GM23338 (cell line): ENCODE results near the gene ARHGEF38. TPM values are rescaled to one million over a fixed set of nuclear protein-coding genes. Genes with fewer than 3 reads are reported as not detected.

Experiments used
- ATAC-seq: fragments of 200-7000 bp; cut with Tn5 transposase; 3 replicates; pipeline ENCODE4 v1.9.1; 2020
- DNase-seq: peaks from one replicate; pipeline ENCODE4 v3.0.0-alpha.2; 2015; ENCODE audit warnings: low spot score
- H2AFZ ChIP-seq: fragments of 200-600 bp; sonication (generic); 2 replicates; pipeline ENCODE4 v1.8.0; 2016; ENCODE audit warnings: antibody characterized with exemption, mild to moderate bottlenecking, moderate library complexity
- H3F3A ChIP-seq: fragments of 200-600 bp; sonication (generic); replicated peaks from 2 replicates; pipeline ENCODE4 v1.8.0; 2017; ENCODE audit warnings: antibody characterized with exemption, mixed run types, low read depth
- H3K27ac ChIP-seq: fragments of 200-600 bp; sonication (generic); 2 replicates; pipeline ENCODE4 v1.6.1; 2016; ENCODE audit warnings: low read depth
- H3K27me3 ChIP-seq: fragments of 200-600 bp; sonication (generic); 2 replicates; pipeline ENCODE4 v1.8.0; 2016; ENCODE audit warnings: mild to moderate bottlenecking, mixed run types, moderate library complexity; ENCODE audit not compliant: insufficient read depth
- H3K36me3 ChIP-seq: fragments of 200-600 bp; sonication (generic); 2 replicates; pipeline ENCODE4 v1.8.0; 2016; ENCODE audit warnings: mild to moderate bottlenecking; ENCODE audit not compliant: insufficient read depth
- H3K4me1 ChIP-seq: fragments of 200-600 bp; sonication (generic); 2 replicates; pipeline ENCODE4 v1.8.0; 2016; ENCODE audit warnings: mild to moderate bottlenecking, moderate library complexity; ENCODE audit not compliant: insufficient read depth
- H3K4me2 ChIP-seq: fragments of 200-600 bp; sonication (generic); 2 replicates; pipeline ENCODE4 v1.7.1; 2017; ENCODE audit warnings: mixed run types
- H3K4me3 ChIP-seq: fragments of 200-600 bp; sonication (generic); 2 replicates; pipeline ENCODE4 v1.6.1; 2016; ENCODE audit warnings: mixed run types
- H3K79me2 ChIP-seq: fragments of 200-600 bp; sonication (generic); replicated peaks from 2 replicates; pipeline ENCODE4 v1.8.0; 2017; ENCODE audit warnings: mild to moderate bottlenecking; ENCODE audit not compliant: insufficient read depth
- H3K9me2 ChIP-seq: fragments of 200-600 bp; sonication (generic); 2 replicates; pipeline ENCODE4 v1.8.0; 2017; ENCODE audit not compliant: insufficient read depth
- H4K20me1 ChIP-seq: fragments of 200-600 bp; sonication (generic); replicated peaks from 2 replicates; pipeline ENCODE4 v1.8.0; 2017; ENCODE audit warnings: mild to moderate bottlenecking; ENCODE audit not compliant: insufficient read depth
- H3K27ac Mint-ChIP-seq: 2 replicates; pipeline ENCODE4 v1.8.0; 2020; ENCODE audit warnings: inconsistent platforms, mild to moderate bottlenecking, moderate library complexity, mixed read lengths
- H3K27me3 Mint-ChIP-seq: 3 replicates; pipeline ENCODE4 v1.8.0; 2022; ENCODE audit warnings: low read depth, mild to moderate bottlenecking, moderate library complexity, mixed read lengths, inconsistent platforms; ENCODE audit not compliant: insufficient read depth, poor library complexity
- H3K36me3 Mint-ChIP-seq: 3 replicates; pipeline ENCODE4 v1.8.0; 2021; ENCODE audit warnings: low read depth, mild to moderate bottlenecking, inconsistent platforms, moderate library complexity, mixed read lengths
- H3K4me1 Mint-ChIP-seq: 3 replicates; pipeline ENCODE4 v1.8.0; 2020; ENCODE audit warnings: mild to moderate bottlenecking, inconsistent platforms, mixed read lengths
- H3K4me3 Mint-ChIP-seq: 3 replicates; pipeline ENCODE4 v1.8.0; 2021; ENCODE audit warnings: moderate library complexity, mild to moderate bottlenecking, inconsistent platforms, mixed read lengths
- H3K9me3 Mint-ChIP-seq: 3 replicates; pipeline ENCODE4 v1.8.0; 2020; ENCODE audit warnings: moderate library complexity, mild to moderate bottlenecking, inconsistent platforms, mixed read lengths
- CREB1 ChIP-seq: fragments of 250-450 bp; sonication (Bioruptor Pico); IDR thresholded peaks from 2 replicates; pipeline ENCODE4 v1.5.0; 2020; ENCODE audit warnings: low read depth, mild to moderate bottlenecking, moderate library complexity
- EZH2 ChIP-seq: fragments of 200-600 bp; sonication (generic); IDR thresholded peaks from one replicate; pipeline ENCODE4 v1.8.0; 2017; ENCODE audit warnings: antibody characterized with exemption, mild to moderate bottlenecking, low read depth; ENCODE audit not compliant: unreplicated experiment
- EZH2phosphoT487 ChIP-seq: fragments of 200-600 bp; sonication (generic); IDR thresholded peaks from one replicate; pipeline ENCODE4 v1.8.1; 2018; ENCODE audit warnings: antibody characterized with exemption; ENCODE audit not compliant: unreplicated experiment
- NANOG ChIP-seq: IDR thresholded peaks from 2 replicates; pipeline ENCODE4 v1.6.1; 2016; ENCODE audit warnings: antibody characterized with exemption, borderline replicate concordance
- POLR2AphosphoS5 ChIP-seq: IDR thresholded peaks from 2 replicates; pipeline ENCODE4 v1.6.1; 2016; ENCODE audit warnings: antibody characterized with exemption, low read depth
- STAT1 ChIP-seq: IDR thresholded peaks from one replicate; pipeline ENCODE4 v1.6.1; 2016; ENCODE audit warnings: antibody characterized with exemption; ENCODE audit not compliant: unreplicated experiment
- ZNF114 ChIP-seq: fragments of 250-450 bp; sonication (Bioruptor Pico); IDR thresholded peaks from 2 replicates; pipeline ENCODE4 v1.5.0; 2020; ENCODE audit warnings: mild to moderate bottlenecking, moderate library complexity
- ZNF331 ChIP-seq: fragments of 250-450 bp; sonication (Bioruptor Pico); IDR thresholded peaks from 2 replicates; pipeline ENCODE4 v1.5.0; 2020; ENCODE audit warnings: low read depth, mild to moderate bottlenecking, moderate library complexity
- ZNF462 ChIP-seq: fragments of 250-450 bp; sonication (Bioruptor Pico); IDR thresholded peaks from 2 replicates; pipeline ENCODE4 v1.5.0; 2020; ENCODE audit warnings: mild to moderate bottlenecking, moderate library complexity
- polyA plus RNA-seq: library from polyadenylated mRNA; unstranded; fragments of >200 nt; fragmentation: Nextera tagmentation; extraction: Ambion mirVana; gene quantifications from 2 replicates; pipeline ENCODE4 v1.2.1, GENCODE V29; 2016
- total RNA-seq: library from RNA; depleted of rRNA; stranded (reverse); fragments of >200 nt; shearing (Covaris generic); gene quantifications from 2 replicates; pipeline ENCODE4 v1.2.3, GENCODE V29; 2014
- TF ChIP-seq, protein P1 (sequence below), 2 experiments: fragments of 200-600 bp in 1 of 2; sonication (generic) in 1 of 2; conservative IDR thresholded peaks; 2 replicates each; pipeline versions ENCODE4 v1.5.1 to v1.6.1; 2016 to 2017; ENCODE audit warnings: antibody characterized with exemption in 2 of 2, low read depth in 2 of 2, mild to moderate bottlenecking in 2 of 2, moderate library complexity in 1 of 2

The ARHGEF38 gene
- total and polyA plus RNA-seq, 2 experiments from 2014 or later, result 0.58 TPM; not detected in 1

DNA sequence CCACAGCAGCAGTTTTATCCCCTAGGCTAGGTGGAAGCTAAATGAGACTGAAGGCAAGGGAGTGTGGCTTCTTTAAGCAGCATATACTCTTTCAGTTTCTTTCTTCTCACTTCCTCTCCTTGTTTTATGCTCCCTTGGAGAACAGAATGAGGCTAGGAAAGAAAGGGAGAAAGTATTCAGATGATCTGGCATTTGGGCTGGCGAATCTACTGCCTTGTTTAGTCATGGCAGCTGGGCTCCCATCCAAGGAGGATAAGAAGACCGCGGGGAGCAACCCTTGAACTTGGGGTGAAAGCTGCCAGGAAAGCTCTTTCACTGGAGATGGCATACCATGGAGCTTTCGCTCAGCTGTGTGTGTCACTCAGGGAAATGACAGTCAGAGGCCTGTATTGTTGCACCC, 72.1 kb downstream of the ARHGEF38 start (continued):
- TF ChIP-seq POLR2AphosphoS5, result no peak
- no peak for TF ChIP-seq NANOG

GRCh38 chr4:105625214-105625613, 72.8 kb downstream of the ARHGEF38 start:
- no peaks in the 10 kb centered on the region for H3K4me1 Mint-ChIP-seq
- no peak overlapping the region for H3K4me3 Mint-ChIP-seq
- no peaks in the 10 kb centered on the region for H3K4me1 ChIP-seq
- TF ChIP-seq EZH2, result no peak
- no peak for TF ChIP-seq CREB1 (CRISPR knock-in tag)
- TF ChIP-seq STAT1, result no peak
- TF ChIP-seq NANOG, result no peak
- TF ChIP-seq POLR2AphosphoS5, result no peak
- no peak for TF ChIP-seq ZNF462
- no peak for TF ChIP-seq EZH2phosphoT487
- no peak for TF ChIP-seq ZNF114 (CRISPR knock-in tag)
- TF ChIP-seq, protein P1, sequence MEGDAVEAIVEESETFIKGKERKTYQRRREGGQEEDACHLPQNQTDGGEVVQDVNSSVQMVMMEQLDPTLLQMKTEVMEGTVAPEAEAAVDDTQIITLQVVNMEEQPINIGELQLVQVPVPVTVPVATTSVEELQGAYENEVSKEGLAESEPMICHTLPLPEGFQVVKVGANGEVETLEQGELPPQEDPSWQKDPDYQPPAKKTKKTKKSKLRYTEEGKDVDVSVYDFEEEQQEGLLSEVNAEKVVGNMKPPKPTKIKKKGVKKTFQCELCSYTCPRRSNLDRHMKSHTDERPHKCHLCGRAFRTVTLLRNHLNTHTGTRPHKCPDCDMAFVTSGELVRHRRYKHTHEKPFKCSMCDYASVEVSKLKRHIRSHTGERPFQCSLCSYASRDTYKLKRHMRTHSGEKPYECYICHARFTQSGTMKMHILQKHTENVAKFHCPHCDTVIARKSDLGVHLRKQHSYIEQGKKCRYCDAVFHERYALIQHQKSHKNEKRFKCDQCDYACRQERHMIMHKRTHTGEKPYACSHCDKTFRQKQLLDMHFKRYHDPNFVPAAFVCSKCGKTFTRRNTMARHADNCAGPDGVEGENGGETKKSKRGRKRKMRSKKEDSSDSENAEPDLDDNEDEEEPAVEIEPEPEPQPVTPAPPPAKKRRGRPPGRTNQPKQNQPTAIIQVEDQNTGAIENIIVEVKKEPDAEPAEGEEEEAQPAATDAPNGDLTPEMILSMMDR (conservative IDR thresholded peaks at IDR 0.05; ENCODE audit: low read depth in 2 of 2), result no peak
- TF ChIP-seq ZNF331 (CRISPR knock-in tag), result no peak
- ATAC-seq (no peak), DNase-seq (no peak)
- H3K27ac ChIP-seq, result no peak overlapping the region
- H3F3A ChIP-seq, result no peaks in the 10 kb centered on the region
- no peaks in the 10 kb centered on the region for H3K36me3 ChIP-seq
- no peak overlapping the region for H3K27ac Mint-ChIP-seq
- H3K9me3 Mint-ChIP-seq, result no peaks in the 10 kb centered on the region
- no peaks in the 10 kb centered on the region for H4K20me1 ChIP-seq
- H3K27me3 ChIP-seq, result no peaks in the 10 kb centered on the region
- no peaks in the 10 kb centered on the region for H3K36me3 Mint-ChIP-seq
- no peaks in the 10 kb centered on the region for H3K9me2 ChIP-seq
- H3K79me2 ChIP-seq, result no peaks in the 10 kb centered on the region
- H3K27me3 Mint-ChIP-seq, result peaks cover 3% of the 10 kb centered on the region
- H3K4me3 ChIP-seq, result no peak overlapping the region
- no peak overlapping the region for H3K4me2 ChIP-seq
- H2AFZ ChIP-seq, result no peak overlapping the region
